ENCODE results near the gene NHS.

DNA sequence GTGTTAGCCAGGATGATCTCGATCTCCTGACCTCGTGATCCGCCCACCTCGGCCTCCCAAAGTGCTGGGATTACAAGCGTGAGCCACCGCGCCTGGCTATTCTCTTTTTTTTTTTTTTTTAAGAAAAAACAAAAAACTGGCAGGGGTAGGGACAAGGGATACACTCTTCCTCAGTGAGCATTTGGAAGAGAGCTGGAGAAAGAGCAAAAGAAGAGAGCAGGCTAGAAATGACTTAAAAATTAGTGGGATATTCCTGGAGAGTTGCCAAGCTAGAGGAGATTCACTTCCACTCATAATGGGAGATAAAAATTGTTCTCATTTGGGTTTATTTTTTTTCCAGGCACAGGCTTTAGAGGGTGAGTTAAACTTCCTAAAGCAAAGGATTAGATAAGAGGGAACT is 222.3 kb downstream of the NHS start:
- TF ChIP-seq, protein P1, sequence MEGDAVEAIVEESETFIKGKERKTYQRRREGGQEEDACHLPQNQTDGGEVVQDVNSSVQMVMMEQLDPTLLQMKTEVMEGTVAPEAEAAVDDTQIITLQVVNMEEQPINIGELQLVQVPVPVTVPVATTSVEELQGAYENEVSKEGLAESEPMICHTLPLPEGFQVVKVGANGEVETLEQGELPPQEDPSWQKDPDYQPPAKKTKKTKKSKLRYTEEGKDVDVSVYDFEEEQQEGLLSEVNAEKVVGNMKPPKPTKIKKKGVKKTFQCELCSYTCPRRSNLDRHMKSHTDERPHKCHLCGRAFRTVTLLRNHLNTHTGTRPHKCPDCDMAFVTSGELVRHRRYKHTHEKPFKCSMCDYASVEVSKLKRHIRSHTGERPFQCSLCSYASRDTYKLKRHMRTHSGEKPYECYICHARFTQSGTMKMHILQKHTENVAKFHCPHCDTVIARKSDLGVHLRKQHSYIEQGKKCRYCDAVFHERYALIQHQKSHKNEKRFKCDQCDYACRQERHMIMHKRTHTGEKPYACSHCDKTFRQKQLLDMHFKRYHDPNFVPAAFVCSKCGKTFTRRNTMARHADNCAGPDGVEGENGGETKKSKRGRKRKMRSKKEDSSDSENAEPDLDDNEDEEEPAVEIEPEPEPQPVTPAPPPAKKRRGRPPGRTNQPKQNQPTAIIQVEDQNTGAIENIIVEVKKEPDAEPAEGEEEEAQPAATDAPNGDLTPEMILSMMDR (IDR thresholded peaks at IDR 0.05): no peak
- TF ChIP-seq POLR2A (IDR thresholded peaks at IDR 0.05): no peak
